DOHH2 (cell line): Measurements from ENCODE around the gene OR2S2.

Experiments
- H3F3A ChIP-seq: fragments of 200-600 bp; sonication (generic), shearing (Covaris generic); 2 replicates; pipeline ENCODE4 v1.6.0; 2016; ENCODE audit warnings: antibody characterized with exemption, mild to moderate bottlenecking; ENCODE audit not compliant: control insufficient read depth, insufficient read depth
- H3K27ac ChIP-seq: fragments of 200-600 bp; sonication (generic); 2 replicates; pipeline ENCODE4 v1.5.1; 2014; ENCODE audit warnings: low read depth, mild to moderate bottlenecking, low read length, moderate library complexity
- H3K27me3 ChIP-seq: fragments of 200-600 bp; sonication (generic); 2 replicates; pipeline ENCODE4 v1.6.1; 2014; ENCODE audit warnings: mild to moderate bottlenecking, low read length, mixed read lengths; ENCODE audit not compliant: control insufficient read depth
- H3K36me3 ChIP-seq: fragments of 200-600 bp; sonication (generic); 2 replicates; pipeline ENCODE4 v1.6.1; 2014; ENCODE audit warnings: mild to moderate bottlenecking, low read length, moderate library complexity, mixed read lengths; ENCODE audit not compliant: control insufficient read depth
- H3K4me1 ChIP-seq: fragments of 200-600 bp; sonication (generic); 2 replicates; pipeline ENCODE4 v1.6.1; 2014; ENCODE audit warnings: mild to moderate bottlenecking, low read length, mixed read lengths; ENCODE audit not compliant: control insufficient read depth
- H3K4me2 ChIP-seq: fragments of 200-600 bp; sonication (generic); 2 replicates; pipeline ENCODE4 v1.6.0; 2014; ENCODE audit warnings: mild to moderate bottlenecking, low read length, moderate library complexity
- H3K4me3 ChIP-seq: fragments of 200-600 bp; sonication (generic); 2 replicates; pipeline ENCODE4 v1.5.1; 2014; ENCODE audit warnings: mild to moderate bottlenecking, low read length, mixed read lengths
- H3K79me2 ChIP-seq: fragments of 200-600 bp; sonication (generic); 2 replicates; pipeline ENCODE4 v1.6.1; 2014; ENCODE audit warnings: mild to moderate bottlenecking, low read length, mixed read lengths; ENCODE audit not compliant: control insufficient read depth
- H3K9me2 ChIP-seq: fragments of 200-600 bp; sonication (generic); replicated peaks from 2 replicates; pipeline ENCODE4 v1.6.1; 2014; ENCODE audit warnings: mild to moderate bottlenecking, low read length, mixed read lengths; ENCODE audit not compliant: control insufficient read depth
- H3K9me3 ChIP-seq: fragments of 200-600 bp; sonication (generic); 2 replicates; pipeline ENCODE4 v1.6.1; 2014; ENCODE audit warnings: antibody characterized with exemption, low read length, mixed read lengths; ENCODE audit not compliant: control insufficient read depth, insufficient read depth
- H4K20me1 ChIP-seq: fragments of 200-600 bp; sonication (generic); 2 replicates; pipeline ENCODE4 v1.6.0; 2014; ENCODE audit warnings: low read depth, mild to moderate bottlenecking, antibody characterized with exemption, low read length, moderate library complexity; ENCODE audit not compliant: control insufficient read depth, insufficient read depth
- CTCF ChIP-seq: fragments of 200-600 bp; sonication (generic); IDR thresholded peaks from one replicate; pipeline ENCODE4 v1.5.1; 2014; ENCODE audit warnings: antibody characterized with exemption, mild to moderate bottlenecking, low read depth, low read length; ENCODE audit not compliant: poor library complexity, severe bottlenecking
- EZH2phosphoT487 ChIP-seq: fragments of 200-600 bp; sonication (generic); IDR thresholded peaks from 2 replicates; pipeline ENCODE4 v1.6.1; 2017; ENCODE audit warnings: borderline replicate concordance, mild to moderate bottlenecking, antibody characterized with exemption, low read length, moderate library complexity, mixed read lengths

OR2S2 gene

DNA sequence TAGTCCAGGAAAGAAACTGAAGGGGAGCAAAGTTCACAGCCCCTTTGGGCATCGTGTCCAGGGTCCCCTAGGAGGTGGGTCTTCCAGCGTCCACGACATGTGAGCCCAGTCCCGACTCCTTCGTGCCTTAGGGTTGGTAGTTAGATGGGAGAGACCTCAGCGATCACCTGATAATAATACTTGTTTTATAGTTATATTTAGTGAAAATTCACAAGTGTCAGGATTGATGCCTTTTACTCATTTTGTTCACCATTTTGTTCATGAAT is 28.6 kb downstream of the OR2S2 start:
- Histone ChIP-seq H4K20me1 (no peaks in the 10 kb centered on the region), H3K27ac (no peak overlapping the region), H3K4me3 (no peak overlapping the region), H3K79me2 (no peaks in the 10 kb centered on the region), H3K9me2 (no peaks in the 10 kb centered on the region), H3F3A (no peaks in the 10 kb centered on the region), H3K4me2 (no peak overlapping the region), H3K4me1 (no peaks in the 10 kb centered on the region), H3K36me3 (no peaks in the 10 kb centered on the region), H3K9me3 (no peaks in the 10 kb centered on the region), H3K27me3 (peaks cover 5% of the 10 kb centered on the region; the same call in 1 of the 2 replicates)
- TF ChIP-seq EZH2phosphoT487 (no peak), CTCF (no peak)

GRCh38 chr9:35928591-35929452 is 29.1 kb downstream of the OR2S2 start:
- no peak overlapping the region for H3K4me3 ChIP-seq
- no peak overlapping the region for H3K4me2 ChIP-seq
- no peaks in the 10 kb centered on the region for H3K79me2 ChIP-seq
- peaks cover 6% of the 10 kb centered on the region for H3K27me3 ChIP-seq
- TF ChIP-seq CTCF (no peak), EZH2phosphoT487 (no peak)
- no peaks in the 10 kb centered on the region for H3K9me3 ChIP-seq
- no peaks in the 10 kb centered on the region for H4K20me1 ChIP-seq
- H3K9me2 ChIP-seq: no peaks in the 10 kb centered on the region
- H3K27ac ChIP-seq: no peak overlapping the region
- H3K36me3 ChIP-seq: no peaks in the 10 kb centered on the region
- H3F3A ChIP-seq: no peaks in the 10 kb centered on the region
- H3K4me1 ChIP-seq: no peaks in the 10 kb centered on the region

DNA sequence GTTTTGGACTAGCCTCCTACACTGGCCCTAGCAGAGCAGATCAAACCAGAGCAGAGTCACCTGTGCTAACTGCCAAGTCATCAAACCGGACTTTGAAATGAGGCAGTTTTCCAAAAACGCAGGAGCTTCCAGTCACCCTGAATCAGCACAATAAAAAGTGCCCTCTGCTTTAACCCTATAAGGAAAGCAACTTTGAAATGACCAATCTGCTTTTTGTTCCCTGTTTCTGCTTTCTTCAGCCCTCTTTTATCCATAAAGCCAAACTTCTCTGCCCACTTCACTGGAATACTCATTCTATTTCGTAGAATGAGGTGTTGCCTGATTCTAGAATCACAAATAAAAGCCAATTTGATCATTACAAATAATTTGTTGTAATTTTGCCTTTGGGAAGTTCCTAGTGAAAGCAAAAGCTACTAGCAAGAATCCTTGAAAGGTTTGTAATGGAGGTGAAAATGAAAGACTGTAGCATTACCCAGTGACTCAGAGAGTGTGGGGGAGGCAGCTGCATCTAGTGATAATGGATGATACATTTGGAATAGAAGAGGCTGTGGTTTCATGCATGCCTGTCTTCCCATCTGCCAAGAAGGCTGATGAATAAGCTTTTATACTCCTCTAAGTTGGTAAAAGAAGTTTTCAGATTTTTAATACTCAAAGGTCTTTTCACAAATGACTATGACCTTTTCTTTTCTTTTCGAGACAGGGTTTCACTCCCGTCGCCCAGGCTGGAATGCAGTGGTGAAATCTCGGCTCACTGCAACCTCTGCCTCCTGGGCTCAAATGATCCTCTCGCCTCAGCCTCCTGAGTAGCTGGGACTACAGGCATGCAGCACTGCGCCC is 33.8 kb downstream of the OR2S2 start:
- Histone ChIP-seq H4K20me1 (no peaks in the 10 kb centered on the region), H3K36me3 (no peaks in the 10 kb centered on the region), H3K4me3 (no peak overlapping the region), H3K9me3 (no peaks in the 10 kb centered on the region), H3K4me1 (no peaks in the 10 kb centered on the region), H3F3A (no peaks in the 10 kb centered on the region), H3K4me2 (no peak overlapping the region), H3K79me2 (no peaks in the 10 kb centered on the region), H3K27me3 (peaks cover 15% of the 10 kb centered on the region), H3K9me2 (no peaks in the 10 kb centered on the region), H3K27ac (no peak overlapping the region)
- TF ChIP-seq EZH2phosphoT487: no peak
- TF ChIP-seq CTCF: no peak
